ENCODE data around the gene UGT1A8. TPM values are rescaled to one million over a fixed set of nuclear protein-coding genes. Genes with fewer than 3 reads are reported as not detected.
"Not testable (repeated sequence)": the region's sequence is repeated elsewhere in the genome, so short reads cannot be mapped to it uniquely, and the experiment has no call there.

The UGT1A8 gene
- total RNA-seq, 2 experiments from 2014 or later: not detected

DNA sequence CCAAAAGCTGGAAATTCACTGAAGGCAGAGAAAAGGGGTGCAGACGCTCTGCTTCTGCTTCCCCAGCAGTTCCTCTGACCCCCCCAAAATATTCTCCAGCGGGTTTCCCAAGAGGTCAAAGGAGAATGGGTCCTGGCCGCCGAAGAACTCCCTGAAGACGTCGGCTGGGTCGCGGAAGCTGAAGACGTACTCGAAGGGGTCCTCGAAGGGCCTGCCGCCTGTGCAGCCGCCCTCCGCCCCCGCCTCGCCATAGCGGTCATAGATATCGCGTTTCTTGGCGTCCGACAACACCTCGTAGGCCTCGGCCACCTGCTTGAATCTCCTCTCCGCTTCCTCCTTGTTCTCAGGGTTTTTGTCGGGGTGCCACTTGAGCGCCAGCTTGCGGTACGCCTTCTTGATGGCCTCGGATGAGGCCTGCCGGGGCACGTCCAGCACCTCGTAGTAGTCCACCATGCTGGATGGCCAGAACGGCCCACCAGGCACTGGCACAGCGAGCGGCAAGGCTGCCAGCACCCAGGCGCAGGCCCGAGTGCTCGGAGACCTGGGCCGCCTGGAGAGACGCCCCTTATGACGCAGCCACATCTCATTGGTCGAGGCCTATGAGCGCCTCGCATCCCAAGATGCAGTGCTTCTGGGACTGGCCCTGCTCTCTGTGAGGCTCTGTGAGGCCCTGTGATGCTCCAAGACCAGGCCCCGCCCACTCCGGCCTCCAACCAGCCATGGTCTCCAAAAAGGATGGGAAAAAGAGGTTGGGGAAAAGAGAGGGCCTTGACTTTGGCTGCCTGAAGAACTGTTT is 126.2 kb downstream of the UGT1A8 start:
- H3K9me3 Mint-ChIP-seq: no peaks in the 10 kb centered on the region

DNA sequence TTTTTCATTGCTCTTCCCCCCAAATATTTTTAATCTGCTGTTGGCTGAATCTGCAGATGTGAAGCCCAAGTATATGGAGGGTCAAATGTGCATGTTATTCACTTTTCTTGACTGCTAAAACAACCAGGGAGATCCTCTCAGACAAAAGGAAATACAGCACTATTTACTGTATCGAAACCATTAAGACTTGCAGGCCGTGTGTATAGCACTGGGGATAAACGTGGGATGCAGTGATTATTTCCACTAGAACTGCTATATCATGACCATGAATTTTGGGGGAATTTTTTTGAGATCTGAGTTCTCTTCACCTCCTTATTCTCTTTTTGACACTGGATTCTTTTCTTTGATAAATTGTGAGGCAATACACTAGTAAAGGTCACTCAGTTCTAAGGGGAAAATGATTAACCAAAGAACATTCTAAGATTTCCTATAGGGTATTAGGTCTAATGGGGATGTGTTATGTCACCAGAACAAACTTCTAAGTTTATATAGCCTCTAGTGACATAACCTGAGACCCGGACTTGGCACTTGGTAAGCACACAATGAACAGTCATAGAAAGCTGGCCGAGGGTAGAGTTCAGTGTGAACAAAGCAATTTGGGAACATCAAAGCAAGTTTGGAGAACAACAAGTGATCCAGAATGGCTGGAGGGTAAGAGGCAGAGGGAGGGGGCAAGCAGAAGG is 127.8 kb downstream of the UGT1A8 start:
- Mint-ChIP-seq H3K4me3 (no peak overlapping the region), H3K27me3 (peaks cover 25% of the 10 kb centered on the region), H3K27ac (no peak overlapping the region), H3K9me3 (no peaks in the 10 kb centered on the region), H3K4me1 (ENCODE audit: low read depth) (no peaks in the 10 kb centered on the region), H3K36me3 (ENCODE audit: low read depth) (no peaks in the 10 kb centered on the region)
- Histone ChIP-seq H3K36me3 (ENCODE audit: insufficient read depth, low read length) (no peaks in the 10 kb centered on the region), H3K4me1 (ENCODE audit: insufficient read depth, low read length) (no peaks in the 10 kb centered on the region), H3K9me3 (ENCODE audit: control insufficient read depth in 1 of 2, insufficient read depth in 1 of 2, low read length in 2 of 2) (peaks cover 0 to 7% of the 10 kb centered on the region in 2 experiments), H3K27ac (ENCODE audit: low read depth in 1 of 2, low read length in 2 of 2) (no peak overlapping the region), H3K4me3 (ENCODE audit: low read length) (no peak overlapping the region), H3K27me3 (ENCODE audit: control insufficient read depth in 1 of 2, insufficient read depth in 2 of 2, low read length in 2 of 2) (peaks cover 0 to 3% of the 10 kb centered on the region in 2 experiments)
- DNase-seq (no peak), ATAC-seq (ENCODE audit: poor library complexity) (no peak)
- TF ChIP-seq, protein P1, sequence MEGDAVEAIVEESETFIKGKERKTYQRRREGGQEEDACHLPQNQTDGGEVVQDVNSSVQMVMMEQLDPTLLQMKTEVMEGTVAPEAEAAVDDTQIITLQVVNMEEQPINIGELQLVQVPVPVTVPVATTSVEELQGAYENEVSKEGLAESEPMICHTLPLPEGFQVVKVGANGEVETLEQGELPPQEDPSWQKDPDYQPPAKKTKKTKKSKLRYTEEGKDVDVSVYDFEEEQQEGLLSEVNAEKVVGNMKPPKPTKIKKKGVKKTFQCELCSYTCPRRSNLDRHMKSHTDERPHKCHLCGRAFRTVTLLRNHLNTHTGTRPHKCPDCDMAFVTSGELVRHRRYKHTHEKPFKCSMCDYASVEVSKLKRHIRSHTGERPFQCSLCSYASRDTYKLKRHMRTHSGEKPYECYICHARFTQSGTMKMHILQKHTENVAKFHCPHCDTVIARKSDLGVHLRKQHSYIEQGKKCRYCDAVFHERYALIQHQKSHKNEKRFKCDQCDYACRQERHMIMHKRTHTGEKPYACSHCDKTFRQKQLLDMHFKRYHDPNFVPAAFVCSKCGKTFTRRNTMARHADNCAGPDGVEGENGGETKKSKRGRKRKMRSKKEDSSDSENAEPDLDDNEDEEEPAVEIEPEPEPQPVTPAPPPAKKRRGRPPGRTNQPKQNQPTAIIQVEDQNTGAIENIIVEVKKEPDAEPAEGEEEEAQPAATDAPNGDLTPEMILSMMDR (IDR thresholded peaks at IDR 0.05): no peak
- ChIA-PET POLR2A (no interaction called here), CTCF (no interaction called here)
- intact Hi-C loops (cut with DNase I, micrococcal nuclease): no loop called here

More for the DNA sequence above, 126.2 kb downstream of the UGT1A8 start:
- Mint-ChIP-seq H3K27me3 (peaks cover 30% of the 10 kb centered on the region), H3K27ac (no peak overlapping the region), H3K4me1 (ENCODE audit: low read depth) (no peaks in the 10 kb centered on the region), H3K4me3 (no peak overlapping the region), H3K36me3 (ENCODE audit: low read depth) (no peaks in the 10 kb centered on the region)
- Histone ChIP-seq H3K4me3 (ENCODE audit: low read length) (no peak overlapping the region), H3K27me3 (ENCODE audit: control insufficient read depth in 1 of 2, insufficient read depth in 2 of 2, low read length in 2 of 2) (peaks cover 0 to 3% of the 10 kb centered on the region in 2 experiments), H3K27ac (ENCODE audit: low read depth in 1 of 2, low read length in 2 of 2) (no peak overlapping the region), H3K4me1 (ENCODE audit: insufficient read depth, low read length) (no peaks in the 10 kb centered on the region), H3K9me3 (ENCODE audit: control insufficient read depth in 1 of 2, insufficient read depth in 1 of 2, low read length in 2 of 2) (peaks cover 0 to 7% of the 10 kb centered on the region in 2 experiments), H3K36me3 (ENCODE audit: insufficient read depth, low read length) (no peaks in the 10 kb centered on the region)
- TF ChIP-seq, protein P1 (IDR thresholded peaks at IDR 0.05): no peak
- DNase-seq (no peak), ATAC-seq (ENCODE audit: poor library complexity) (no peak)
- POLR2A ChIA-PET: no interaction called here
- CTCF ChIA-PET: no interaction called here
- intact Hi-C loops (cut with DNase I, micrococcal nuclease): no loop called here

DNA sequence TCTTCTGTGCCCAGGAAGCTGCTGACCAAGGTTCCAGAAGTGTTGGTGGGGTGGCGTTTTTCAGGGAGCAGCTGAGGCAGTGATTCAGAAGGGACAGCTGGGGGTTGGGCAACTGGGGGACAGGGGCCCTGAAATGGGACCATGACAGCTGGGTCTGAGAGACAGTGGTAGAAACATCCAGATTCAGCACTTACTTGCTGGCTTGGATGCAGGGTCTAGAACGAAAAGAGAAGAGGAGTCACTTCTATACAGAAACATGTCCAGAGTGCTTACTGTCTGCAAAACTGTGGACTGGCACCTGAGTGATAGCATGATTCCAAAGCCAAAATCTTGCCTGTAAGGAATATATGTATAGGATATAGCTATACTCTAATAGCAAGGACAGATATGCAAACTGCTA is 128.4 kb downstream of the UGT1A8 start:
- H3K4me3 Mint-ChIP-seq; H3K27me3 ChIP-seq (ENCODE audit: control insufficient read depth in 1 of 2, insufficient read depth in 2 of 2, low read length in 2 of 2); DNase-seq; H3K36me3 ChIP-seq (ENCODE audit: insufficient read depth, low read length); ATAC-seq (ENCODE audit: poor library complexity); H3K4me3 ChIP-seq (ENCODE audit: low read length); H3K9me3 Mint-ChIP-seq; H3K36me3 Mint-ChIP-seq (ENCODE audit: low read depth); H3K4me1 ChIP-seq (ENCODE audit: insufficient read depth, low read length); H3K27ac Mint-ChIP-seq; intact Hi-C loops (cut with DNase I, micrococcal nuclease); CTCF ChIA-PET; H3K27ac ChIP-seq (ENCODE audit: low read depth in 1 of 2, low read length in 2 of 2); H3K4me1 Mint-ChIP-seq (ENCODE audit: low read depth); POLR2A ChIA-PET: not testable (repeated sequence)
- peaks cover 0 to 12% of the 10 kb centered on the region in 2 experiments for H3K9me3 ChIP-seq (ENCODE audit: control insufficient read depth in 1 of 2, insufficient read depth in 1 of 2, low read length in 2 of 2)
- peaks cover 22% of the 10 kb centered on the region for H3K27me3 Mint-ChIP-seq
